ENCODE data around the gene ATOH8. TPM values are rescaled to one million over a fixed set of nuclear protein-coding genes. Genes with fewer than 3 reads are reported as not detected.

Gene ATOH8
- total RNA-seq, 4 donors from 2014 or later: 13.2 to 83.0 (median 45.3) TPM

GRCh38 chr2:85718009-85718391, 35.8 kb upstream of the ATOH8 start:
- Histone ChIP-seq H3K27ac (no peak overlapping the region), H3K36me3 (no peaks in the 10 kb centered on the region), H3K27me3 (no peaks in the 10 kb centered on the region), H3K4me1 (no peaks in the 10 kb centered on the region), H3K9me3 (no peaks in the 10 kb centered on the region), H3K4me3 (no peak overlapping the region)
- TF ChIP-seq POLR2A (IDR thresholded peaks at IDR 0.05) (no peak), CTCF (IDR thresholded peaks at IDR 0.05) (no peak)
- no peak for DNase-seq
- intact Hi-C loops (cut with DNase I; ENCODE audit: low total_unique reads): no loop called here

- Histone ChIP-seq H3K27ac (no peak overlapping the region), H3K4me3 (no peak overlapping the region), H3K9me3 (no peaks in the 10 kb centered on the region), H3K4me1 (no peaks in the 10 kb centered on the region), H3K36me3 (no peaks in the 10 kb centered on the region), H3K27me3 (no peaks in the 10 kb centered on the region)
- intact Hi-C loops (cut with DNase I; ENCODE audit: low total_unique reads): no loop called here
- TF ChIP-seq CTCF (IDR thresholded peaks at IDR 0.05): no peak
- TF ChIP-seq POLR2A (IDR thresholded peaks at IDR 0.05): no peak
- DNase-seq: no peak
Observed at GRCh38 chr2:85718885-85719492, 34.8 kb upstream of the ATOH8 start.

- Histone ChIP-seq H3K4me3 (no peak overlapping the region), H3K36me3 (no peaks in the 10 kb centered on the region), H3K9me3 (no peaks in the 10 kb centered on the region), H3K4me1 (no peaks in the 10 kb centered on the region), H3K27ac (no peak overlapping the region), H3K27me3 (no peaks in the 10 kb centered on the region)
- TF ChIP-seq POLR2A (IDR thresholded peaks at IDR 0.05) (no peak), CTCF (IDR thresholded peaks at IDR 0.05) (no peak)
- intact Hi-C loops (cut with DNase I; ENCODE audit: low total_unique reads): no loop called here
- no peak for DNase-seq
Observed at GRCh38 chr2:85719609-85720240, 34.1 kb upstream of the ATOH8 start.

GRCh38 chr2:85720533-85720932, 33.3 kb upstream of the ATOH8 start:
- intact Hi-C loops (cut with DNase I; ENCODE audit: low total_unique reads): no loop called here
- no peak for TF ChIP-seq POLR2A (IDR thresholded peaks at IDR 0.05)
- TF ChIP-seq CTCF (IDR thresholded peaks at IDR 0.05): no peak
- no peak overlapping the region for H3K27ac ChIP-seq
- no peaks in the 10 kb centered on the region for H3K36me3 ChIP-seq
- no peaks in the 10 kb centered on the region for H3K27me3 ChIP-seq
- no peaks in the 10 kb centered on the region for H3K9me3 ChIP-seq
- no peaks in the 10 kb centered on the region for H3K4me1 ChIP-seq
- DNase-seq: no peak
- H3K4me3 ChIP-seq: no peak overlapping the region

- no peaks in the 10 kb centered on the region for H3K9me3 ChIP-seq
- no peak overlapping the region for H3K27ac ChIP-seq
- H3K4me3 ChIP-seq: no peak overlapping the region
- TF ChIP-seq CTCF (IDR thresholded peaks at IDR 0.05): no peak
- no peak for TF ChIP-seq POLR2A (IDR thresholded peaks at IDR 0.05)
- intact Hi-C loops (cut with DNase I; ENCODE audit: low total_unique reads): no loop called here
- no peaks in the 10 kb centered on the region for H3K27me3 ChIP-seq
- no peak for DNase-seq
- no peaks in the 10 kb centered on the region for H3K4me1 ChIP-seq
- H3K36me3 ChIP-seq: no peaks in the 10 kb centered on the region
Observed at GRCh38 chr2:85721641-85722040, 32.1 kb upstream of the ATOH8 start.

Measured in uterus (tissue), 4 donors.